ENCODE measurements around the gene SYT7. TPM values are rescaled to one million over a fixed set of nuclear protein-coding genes. Genes with fewer than 3 reads are reported as not detected.

The SYT7 gene
- total RNA-seq, 1 donor, result 0.43 TPM

DNA sequence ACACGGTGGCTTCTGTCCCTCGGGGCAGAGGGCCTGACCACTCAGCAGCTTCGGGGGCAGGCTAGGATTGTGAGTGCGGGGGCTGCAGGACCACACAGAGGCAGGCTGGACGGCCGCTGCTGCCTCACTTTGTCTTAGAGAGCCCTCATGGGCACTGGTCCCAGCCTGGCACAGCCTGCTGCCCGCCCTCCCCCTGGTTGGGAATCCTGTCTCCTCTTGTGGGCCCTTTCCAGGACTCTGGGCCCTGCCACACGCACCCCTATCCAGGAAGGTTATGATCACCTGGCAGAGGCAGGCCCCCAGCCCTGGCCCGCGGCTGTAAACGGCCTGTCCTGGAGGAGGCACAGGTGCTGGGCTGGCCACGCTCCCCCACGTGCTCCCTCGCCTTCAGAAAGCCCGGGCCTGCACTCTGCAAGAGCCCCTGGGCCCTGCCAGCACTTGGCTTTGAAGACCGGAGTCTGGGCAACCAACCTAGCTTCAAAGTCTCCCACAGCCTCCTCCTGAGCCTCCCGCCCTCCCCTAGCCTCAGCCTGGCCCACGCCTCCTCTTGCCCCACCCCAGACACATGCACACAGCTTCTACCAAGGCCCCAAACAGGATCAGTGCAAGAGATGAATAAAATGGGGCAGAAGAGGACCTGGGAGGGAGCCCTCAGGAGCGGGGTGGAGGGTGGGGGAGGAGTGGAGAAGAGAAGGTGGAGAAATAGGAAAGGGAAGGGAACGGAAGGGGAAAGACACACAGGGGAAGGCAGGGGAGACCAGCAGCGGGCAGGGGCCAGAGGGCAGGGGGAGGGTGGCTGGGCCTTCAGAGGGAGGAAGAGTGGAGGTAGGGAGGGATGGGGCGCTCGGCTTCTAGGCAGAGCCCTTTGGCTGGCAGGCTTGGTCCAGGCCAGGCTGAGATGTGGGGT, 31.0 kb downstream of the SYT7 start:
- TF ChIP-seq, protein P1, sequence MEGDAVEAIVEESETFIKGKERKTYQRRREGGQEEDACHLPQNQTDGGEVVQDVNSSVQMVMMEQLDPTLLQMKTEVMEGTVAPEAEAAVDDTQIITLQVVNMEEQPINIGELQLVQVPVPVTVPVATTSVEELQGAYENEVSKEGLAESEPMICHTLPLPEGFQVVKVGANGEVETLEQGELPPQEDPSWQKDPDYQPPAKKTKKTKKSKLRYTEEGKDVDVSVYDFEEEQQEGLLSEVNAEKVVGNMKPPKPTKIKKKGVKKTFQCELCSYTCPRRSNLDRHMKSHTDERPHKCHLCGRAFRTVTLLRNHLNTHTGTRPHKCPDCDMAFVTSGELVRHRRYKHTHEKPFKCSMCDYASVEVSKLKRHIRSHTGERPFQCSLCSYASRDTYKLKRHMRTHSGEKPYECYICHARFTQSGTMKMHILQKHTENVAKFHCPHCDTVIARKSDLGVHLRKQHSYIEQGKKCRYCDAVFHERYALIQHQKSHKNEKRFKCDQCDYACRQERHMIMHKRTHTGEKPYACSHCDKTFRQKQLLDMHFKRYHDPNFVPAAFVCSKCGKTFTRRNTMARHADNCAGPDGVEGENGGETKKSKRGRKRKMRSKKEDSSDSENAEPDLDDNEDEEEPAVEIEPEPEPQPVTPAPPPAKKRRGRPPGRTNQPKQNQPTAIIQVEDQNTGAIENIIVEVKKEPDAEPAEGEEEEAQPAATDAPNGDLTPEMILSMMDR (IDR thresholded peaks at IDR 0.05; ENCODE audit: insufficient read depth, low read depth, low read length), result no peak
- no peak for DNase-seq (ENCODE audit: low read depth)
- H3K4me3 ChIP-seq (ENCODE audit: low read depth, low read length), result no peak overlapping the region

DNA sequence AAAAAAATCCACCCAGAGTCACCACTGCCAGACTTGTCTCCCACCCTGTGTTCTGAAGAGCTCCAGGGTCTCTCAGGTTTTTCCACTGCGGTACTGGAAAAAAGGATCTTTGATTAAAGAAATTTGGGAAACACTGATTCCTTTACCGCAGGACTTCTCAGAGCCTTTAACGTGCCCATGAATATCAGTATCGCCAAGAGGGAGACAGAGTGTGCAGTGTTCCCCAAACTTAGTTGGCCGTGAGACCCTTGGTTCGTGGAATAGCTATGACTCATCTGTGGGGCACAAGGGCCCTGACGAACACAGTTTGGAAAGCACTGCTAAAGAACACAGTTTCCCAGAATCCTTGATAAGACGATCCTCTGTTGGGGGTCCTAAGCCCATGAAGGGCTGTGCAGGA, 31.7 kb downstream of the SYT7 start:
- TF ChIP-seq, protein P1 (IDR thresholded peaks at IDR 0.05; ENCODE audit: insufficient read depth, low read depth, low read length), result no peak
- DNase-seq (ENCODE audit: low read depth), result no peak

DNA sequence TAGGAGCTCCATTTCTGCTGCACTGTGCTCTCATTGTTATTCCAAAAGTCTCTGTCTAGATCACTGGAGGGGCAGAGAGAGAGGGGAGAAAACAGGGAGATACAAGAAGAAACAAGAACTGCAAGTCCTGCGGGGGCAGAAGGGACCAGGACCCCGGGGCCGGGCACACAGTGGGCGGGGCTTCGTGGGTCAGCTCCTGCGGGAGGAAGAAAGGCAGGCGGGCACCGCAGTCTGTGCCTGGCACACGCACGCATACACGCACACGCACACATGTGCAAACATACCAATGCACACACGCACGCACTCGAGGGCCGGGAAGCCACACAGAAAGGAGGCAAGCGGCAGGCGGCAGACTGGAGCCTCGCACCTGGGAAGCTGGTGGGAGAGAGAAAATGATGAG, 33.6 kb downstream of the SYT7 start:
- DNase-seq (ENCODE audit: low read depth), result no peak
- H3K4me3 ChIP-seq (ENCODE audit: low read depth, low read length), result no peak overlapping the region
- TF ChIP-seq, protein P1 (IDR thresholded peaks at IDR 0.05; ENCODE audit: insufficient read depth, low read depth, low read length), result no peak

More for the DNA sequence above, 31.7 kb downstream of the SYT7 start:
- no peak overlapping the region for H3K4me3 ChIP-seq (ENCODE audit: low read depth, low read length)

DNA sequence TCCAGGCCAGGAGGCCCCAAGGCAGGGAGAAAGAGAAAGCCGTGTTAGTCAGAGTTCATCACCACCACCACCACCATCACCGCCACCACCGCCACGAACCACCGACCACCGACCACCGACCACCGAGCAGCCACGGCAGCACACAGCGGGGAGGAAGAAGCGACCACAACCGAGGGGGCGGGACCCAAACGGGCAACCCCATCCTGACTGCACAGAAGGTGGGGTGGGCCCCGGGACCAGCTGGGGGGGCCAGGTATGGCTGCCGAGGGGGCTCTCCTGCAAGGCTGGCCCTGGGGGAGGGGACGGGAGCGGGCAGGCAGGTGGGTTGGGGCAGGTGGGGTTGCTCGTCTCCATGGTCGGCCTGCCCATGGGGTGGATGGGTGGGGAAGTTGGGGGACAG, 34.2 kb downstream of the SYT7 start:
- DNase-seq (ENCODE audit: low read depth), result no peak
- H3K4me3 ChIP-seq (ENCODE audit: low read depth, low read length), result no peak overlapping the region

DNA sequence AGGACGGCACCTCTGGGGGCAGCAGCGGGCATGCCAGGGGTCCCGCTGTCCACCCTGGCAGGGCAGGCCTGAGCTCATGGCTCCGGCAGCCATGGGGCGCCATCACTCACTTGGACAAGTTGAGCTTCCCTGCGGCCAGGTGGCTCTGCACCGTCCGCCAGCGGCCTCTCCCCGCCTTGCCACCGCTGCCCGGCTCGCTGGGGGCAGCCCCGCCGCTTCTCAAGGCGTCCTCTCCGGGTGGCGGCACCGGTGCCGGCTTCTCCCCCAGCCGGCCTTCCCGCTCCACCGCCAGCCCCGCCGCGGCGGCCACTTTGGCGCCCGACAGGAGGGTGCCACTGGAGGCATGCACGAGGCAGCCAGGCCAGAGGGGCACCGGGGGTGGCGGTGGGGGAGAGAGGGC, 35.0 kb downstream of the SYT7 start:
- TF ChIP-seq, protein P1 (IDR thresholded peaks at IDR 0.05; ENCODE audit: insufficient read depth, low read depth, low read length), result no peak
- no peak overlapping the region for H3K4me3 ChIP-seq (ENCODE audit: low read depth, low read length)

More for the DNA sequence above, 34.2 kb downstream of the SYT7 start:
- TF ChIP-seq, protein P1 (IDR thresholded peaks at IDR 0.05; ENCODE audit: insufficient read depth, low read depth, low read length), result no peak

DNA sequence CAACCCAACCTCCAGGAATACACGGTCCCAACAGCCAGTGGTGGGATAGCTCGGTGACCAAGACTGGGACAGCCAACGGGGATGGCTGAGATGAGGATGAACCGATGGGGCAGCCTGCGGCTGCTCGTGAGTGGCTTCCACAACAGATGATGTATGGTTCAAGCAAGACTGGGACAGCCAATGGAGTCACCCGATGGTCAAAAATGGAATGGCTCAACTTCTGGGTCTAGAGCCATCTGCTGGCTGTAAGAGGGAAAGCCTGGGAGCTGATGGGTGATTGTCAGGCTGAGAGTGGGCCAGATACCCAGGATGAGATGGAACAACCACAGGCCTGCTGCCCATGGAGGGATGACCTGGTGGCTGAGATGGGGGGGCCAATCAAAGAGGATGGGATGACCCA, 35.5 kb downstream of the SYT7 start:
- TF ChIP-seq, protein P1 (IDR thresholded peaks at IDR 0.05; ENCODE audit: insufficient read depth, low read depth, low read length), result peak; percentile 46
- DNase-seq (ENCODE audit: low read depth), result no peak
- no peak overlapping the region for H3K4me3 ChIP-seq (ENCODE audit: low read depth, low read length)

More for the DNA sequence above, 35.0 kb downstream of the SYT7 start:
- no peak for DNase-seq (ENCODE audit: low read depth)
